ENCODE results near the gene MTUS2.

The MTUS2 gene

DNA sequence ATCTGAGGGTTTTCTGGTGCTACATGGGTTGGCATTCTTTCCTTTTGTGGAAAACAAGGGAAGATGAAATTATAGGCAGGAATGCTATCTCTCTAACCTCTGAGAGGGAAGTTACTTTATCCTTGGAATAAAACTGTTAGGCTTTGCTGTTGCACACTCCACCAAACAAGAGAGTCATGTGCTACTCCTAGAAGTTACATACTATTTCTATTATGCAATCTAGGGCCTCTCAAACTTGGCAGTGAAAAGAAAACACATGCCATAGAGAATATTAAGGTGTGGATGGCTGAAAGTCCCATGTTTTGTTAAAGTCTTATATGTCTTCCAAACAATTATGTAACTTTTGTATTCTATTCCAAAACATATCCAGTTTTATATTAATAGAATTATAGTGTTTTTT is 407.4 kb downstream of the MTUS2 start:
- DNase-seq (ENCODE audit: low read depth, low spot score): no peak

DNA sequence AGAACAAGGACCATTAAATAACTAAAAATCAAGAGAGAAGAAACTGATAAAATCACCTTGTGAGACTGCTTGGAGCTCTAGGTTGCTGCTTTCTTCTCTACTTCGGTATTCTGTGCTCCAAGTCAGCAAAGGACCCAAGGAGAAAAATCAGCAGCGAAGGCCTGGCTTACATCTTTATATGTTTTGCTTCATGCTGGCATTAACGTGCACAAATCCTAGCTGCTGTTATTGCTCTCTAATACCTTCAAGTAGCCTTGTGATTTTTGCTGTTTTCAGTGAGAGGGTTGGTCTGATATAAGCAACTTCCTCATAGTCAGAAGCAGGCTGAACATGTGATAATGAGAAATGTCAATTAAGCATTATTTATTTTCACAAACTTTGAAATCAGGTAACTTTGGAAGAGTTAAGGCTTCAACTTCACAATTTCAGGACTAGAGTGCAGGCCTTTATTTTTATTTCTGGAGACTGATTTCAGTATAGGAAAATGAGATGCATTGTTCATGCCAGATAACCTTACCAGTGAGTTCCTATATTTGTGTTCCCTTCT is 410.2 kb downstream of the MTUS2 start:
- no peak for DNase-seq (ENCODE audit: low read depth, low spot score)

DNA sequence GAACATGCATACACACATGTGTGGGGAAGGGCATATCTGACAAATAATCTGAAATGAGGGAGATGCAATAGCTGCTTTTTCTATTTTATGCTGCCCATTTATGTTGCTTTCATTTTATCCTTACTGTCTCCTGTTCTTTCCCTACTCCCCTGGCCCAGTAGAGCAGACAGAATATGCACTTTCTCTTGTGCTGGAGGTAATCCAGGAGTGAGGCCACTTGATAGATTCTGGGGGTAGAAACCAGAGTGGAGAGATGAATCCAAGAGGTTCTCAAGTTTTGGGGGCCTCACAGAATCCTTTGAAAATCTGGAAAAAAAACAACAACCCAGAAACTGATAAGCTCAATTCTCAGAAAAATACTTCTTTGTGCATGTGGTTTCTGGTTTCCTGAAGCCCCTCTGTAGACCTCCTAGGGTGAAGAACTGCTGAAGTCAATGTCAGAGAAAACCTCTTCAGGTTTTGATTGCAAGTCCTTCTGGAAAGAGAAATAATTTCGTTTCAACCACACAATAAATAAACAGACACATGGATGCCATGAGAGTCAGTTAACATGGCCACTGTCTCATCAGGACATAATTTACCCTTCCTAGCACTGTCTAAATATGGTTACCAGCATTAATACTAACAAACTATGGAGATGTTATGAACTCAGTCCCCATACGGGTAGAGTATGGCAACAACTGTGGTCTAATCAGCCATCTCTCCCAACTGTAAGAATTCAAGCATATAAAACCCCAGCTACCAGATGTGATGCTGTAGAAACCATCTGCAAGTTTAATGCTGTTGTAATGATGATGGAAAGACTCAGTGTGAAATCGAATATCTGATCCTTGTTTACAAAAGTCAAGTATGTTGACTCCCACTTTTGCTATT is 419.8 kb downstream of the MTUS2 start:
- no peak for DNase-seq (ENCODE audit: low read depth, low spot score)

DNA sequence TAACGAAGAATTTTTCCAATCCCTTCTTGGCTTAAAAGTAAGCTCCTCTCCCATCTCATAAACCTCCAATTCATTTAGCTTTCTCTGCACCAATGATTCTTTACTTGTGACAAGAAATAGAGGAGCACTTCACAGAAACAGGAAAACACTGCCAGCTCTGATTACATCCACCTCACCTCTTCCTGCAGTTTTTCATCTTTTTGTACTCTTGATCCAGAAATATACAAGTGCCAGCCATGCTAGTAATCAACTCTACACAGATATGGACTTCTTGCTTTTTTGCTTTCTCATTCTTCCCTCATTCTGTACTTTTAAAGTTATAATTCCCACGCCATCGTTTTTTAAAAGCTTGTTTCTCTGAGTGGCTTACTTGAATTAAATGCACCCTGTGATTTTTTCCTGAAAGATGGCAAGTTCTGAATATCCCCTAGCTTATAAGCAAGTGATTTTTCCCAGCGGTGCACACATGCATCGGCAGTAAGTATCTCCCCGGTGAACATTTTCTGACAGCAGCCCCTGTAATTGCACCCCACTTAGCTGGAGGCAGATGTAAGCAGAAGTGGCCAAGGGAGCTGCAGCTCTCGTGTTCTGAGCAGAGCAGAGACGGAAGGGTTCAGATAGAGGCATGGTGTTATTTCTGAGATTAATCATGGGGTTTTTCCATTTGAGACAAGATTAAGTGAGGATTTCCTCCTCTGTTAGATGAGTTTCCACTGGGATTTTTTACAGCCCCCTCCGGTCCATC is 434.7 kb downstream of the MTUS2 start:
- DNase-seq (ENCODE audit: low read depth, low spot score): no peak

DNA sequence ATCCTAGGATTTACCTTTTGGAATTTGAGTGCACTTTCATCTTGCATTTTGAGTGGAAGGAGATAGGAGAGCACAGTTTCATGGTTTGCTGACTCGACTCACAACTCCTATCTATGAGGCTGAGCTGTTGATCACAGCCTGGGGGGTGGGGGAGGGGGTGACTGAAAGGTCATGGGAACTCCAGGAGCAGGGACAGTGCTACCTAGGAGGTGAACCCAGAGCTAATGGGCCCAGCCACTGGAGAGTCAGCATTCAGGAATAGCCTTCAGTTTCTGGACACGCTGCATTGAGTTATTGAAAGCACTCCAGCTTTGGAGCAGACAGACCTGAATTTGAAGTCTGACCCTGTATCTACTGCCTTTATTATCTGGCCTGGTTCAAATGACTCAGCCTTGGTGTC is 435.4 kb downstream of the MTUS2 start:
- DNase-seq (ENCODE audit: low read depth, low spot score): no peak

DNA sequence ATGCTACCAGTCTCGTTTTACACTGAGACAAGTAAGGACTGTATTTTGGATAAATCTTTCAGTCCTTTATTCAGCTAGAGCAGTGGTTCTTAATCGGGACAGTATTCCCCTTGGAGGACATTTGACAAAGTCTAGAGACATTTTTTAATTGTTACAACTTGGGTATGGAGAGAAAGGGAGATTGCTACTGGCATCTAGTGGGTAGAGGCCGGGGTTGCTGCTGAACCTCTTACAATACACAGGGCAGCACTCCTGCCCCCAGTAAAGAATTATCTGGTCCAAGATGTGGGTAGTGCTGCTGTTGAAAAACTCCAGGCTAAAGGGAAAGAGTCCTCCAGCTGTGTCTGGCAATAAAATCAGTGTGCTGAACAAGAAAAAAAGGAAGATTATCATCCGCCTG is 440.5 kb downstream of the MTUS2 start:
- no peak for DNase-seq (ENCODE audit: low read depth, low spot score)

DNA sequence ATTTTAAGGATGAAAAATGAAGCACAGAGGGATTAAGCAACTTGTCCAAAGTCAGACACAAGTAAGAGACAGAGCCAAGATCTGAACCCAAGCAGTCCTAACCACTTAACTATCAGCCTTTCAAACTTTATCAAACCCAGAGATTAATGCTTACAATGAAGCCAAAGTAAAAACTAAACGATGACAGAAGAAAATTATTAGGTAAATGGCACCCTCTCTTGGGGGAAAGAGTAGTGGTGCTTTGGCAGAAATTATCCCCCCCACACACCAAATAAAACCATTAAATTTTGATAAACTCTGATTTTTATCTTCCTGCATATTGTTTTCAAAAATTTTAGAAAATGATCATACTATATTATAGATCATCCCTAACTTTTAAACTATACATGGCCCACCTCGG is 446.1 kb downstream of the MTUS2 start:
- no peak for DNase-seq (ENCODE audit: low read depth, low spot score)

DNA sequence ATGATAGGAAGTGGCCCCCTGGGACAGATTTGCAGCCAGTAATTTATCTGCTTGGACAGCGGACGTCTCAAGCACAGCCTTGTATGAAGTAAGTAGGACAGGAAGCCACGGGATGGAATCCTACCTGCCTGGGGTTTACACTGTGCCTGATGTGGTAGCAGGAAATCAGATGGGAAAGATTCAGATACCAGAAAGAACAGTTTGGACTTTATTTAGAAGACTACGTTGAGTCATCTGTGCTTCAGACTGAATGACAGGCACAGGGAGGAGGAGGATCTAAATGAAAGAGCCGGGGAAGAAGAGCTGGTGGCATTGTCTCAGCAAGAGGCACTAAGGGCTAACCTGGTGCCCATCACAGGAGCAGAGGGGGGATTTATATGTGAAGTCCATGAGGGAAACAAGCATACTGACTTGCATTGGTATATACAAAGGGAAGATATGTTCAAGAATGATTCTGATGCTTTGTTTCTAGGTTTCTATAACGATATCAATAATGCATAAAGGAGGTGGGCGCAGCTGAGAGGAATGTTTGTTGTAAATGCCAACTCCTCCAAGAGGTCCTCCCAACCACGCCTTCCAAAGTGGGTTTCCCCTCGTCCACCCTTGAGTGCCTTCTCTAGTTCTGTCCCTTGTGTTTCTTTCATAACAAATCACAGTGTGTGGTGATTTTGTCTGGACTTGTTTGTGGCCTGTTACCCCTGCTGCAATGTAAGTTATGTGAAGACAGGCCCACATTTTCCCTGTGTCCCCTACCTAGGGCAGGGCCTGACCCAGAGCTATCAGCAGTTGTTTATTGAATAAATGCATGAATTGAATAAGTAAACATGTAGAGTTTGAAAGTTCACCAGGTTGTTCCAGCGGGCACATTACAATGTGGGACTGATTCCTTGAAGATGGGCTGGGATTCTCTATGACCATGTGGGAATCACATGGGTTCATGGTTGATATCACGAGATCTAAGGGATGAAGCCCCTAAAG is 446.9 kb downstream of the MTUS2 start:
- DNase-seq (ENCODE audit: low read depth, low spot score): no peak

DNA sequence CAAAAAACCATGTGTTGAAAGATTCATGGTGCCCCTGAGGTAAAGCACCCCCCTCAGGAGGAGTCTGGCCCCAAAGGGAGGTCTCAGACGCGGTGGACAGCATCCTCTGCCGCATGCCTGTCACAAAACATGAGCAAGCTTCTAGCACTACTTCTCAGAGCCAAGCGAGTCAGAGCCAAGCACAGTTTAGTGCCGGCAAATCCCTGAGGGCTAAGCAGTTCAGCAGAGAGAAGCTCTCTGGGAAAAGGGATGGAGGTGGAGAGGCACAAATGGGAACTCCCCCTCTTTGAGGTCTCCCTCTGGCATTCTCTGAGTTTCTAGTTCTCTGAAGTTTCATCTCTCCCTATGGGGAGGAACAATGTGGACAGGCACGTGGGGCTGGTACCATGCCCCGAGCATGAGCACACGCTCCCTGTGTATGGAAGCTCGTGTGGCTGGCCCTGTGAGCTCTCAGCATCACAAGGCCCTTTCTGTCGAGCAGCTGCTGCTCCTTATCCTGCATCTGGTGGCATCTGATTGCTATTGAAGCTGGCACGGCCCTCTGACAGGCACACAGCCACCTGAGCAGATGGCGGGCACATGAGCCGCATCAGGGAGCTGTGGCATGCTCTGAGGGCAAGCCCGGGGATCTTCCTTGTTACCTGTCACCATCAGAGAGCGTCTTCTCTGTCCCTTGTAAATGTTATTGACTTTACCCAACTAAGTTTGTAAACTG is 450.3 kb downstream of the MTUS2 start:
- no peak for DNase-seq (ENCODE audit: low read depth, low spot score)

DNA sequence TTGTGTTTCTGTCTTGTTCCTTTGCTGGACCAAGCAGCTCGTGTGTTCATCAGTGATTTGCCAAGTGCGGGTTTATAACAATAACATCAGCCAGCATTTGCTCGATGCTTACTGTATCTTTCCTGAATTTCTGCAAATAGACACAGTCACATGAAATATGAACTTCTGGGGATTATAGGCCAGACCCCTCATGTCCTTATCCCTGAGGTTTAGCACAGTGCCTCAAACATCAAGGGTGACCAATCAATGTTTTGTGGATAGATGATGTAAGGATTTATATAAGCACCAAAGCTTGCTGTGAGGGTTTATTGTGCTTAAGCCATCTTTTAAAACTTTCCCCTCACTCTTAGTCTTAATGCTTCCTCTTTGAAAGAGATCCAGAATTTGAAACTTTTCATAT is 451.5 kb downstream of the MTUS2 start:
- DNase-seq (ENCODE audit: low read depth, low spot score): no peak

DNA sequence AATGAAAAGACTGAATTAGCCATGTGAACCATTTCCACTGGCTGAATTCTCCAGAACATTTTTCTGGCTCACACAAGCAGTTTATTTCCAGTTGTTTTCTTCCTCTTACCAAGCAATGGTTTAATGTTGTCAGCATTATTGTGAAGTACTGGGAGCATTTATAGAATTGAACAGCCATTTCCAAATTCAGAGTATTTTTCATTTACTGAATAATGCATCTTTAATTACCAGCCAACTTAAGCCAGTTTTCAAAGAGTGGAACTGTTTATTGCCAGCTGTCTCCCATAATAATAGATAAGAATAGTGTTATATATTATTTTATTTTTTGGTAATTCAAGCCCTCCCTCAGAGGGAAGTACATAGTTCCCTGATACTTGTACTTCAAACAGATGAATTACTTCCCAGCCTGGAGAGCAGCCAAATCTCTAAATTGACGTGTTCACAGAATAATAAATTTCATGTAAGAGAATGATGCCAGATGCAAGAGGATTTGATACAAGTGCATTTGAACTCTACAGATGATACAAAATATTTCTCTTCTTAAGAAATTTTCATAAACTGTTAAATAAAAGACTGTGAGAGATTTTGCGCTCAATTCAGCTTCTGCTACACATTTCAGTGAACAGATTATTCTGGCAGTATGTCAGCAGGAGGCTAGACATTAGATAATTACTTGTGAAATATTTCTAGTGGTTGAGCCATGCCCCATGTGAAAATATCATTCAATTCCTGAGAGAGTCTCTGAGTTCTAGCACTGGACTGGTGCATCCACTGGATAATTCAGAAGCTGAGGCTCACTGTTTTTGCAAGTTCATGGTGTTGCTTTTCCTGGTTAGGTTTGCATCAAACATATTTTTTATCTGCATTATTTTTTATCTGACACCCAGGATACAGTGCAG is 459.5 kb downstream of the MTUS2 start:
- DNase-seq (ENCODE audit: low read depth, low spot score): no peak

DNA sequence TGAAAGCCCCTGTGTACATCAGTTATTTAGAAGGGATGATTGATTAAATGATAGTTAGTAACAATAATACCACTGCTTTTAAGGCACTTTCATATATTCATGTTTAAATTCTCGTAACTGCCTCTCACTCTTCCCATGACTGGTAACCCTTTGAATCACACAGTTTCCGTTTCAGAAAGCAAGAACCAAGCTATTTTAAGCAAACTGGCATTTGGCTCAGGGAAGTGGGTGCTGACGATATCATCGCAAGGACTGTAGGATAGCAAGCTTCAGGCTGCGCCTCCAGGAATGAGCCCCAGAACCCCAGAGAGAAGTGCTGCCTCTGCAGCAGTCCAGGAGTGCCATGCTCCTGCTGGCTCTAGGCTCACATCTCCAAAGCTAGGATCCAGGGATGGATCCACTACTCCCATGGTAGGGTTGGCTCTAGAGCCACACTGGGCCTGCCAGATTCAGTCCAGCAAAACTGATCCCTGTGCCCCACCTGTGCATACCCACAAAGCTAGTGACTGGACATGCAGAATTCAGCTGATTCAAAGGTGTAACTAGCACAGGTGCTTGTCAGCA is 461.9 kb downstream of the MTUS2 start:
- DNase-seq (ENCODE audit: low read depth, low spot score): no peak

DNA sequence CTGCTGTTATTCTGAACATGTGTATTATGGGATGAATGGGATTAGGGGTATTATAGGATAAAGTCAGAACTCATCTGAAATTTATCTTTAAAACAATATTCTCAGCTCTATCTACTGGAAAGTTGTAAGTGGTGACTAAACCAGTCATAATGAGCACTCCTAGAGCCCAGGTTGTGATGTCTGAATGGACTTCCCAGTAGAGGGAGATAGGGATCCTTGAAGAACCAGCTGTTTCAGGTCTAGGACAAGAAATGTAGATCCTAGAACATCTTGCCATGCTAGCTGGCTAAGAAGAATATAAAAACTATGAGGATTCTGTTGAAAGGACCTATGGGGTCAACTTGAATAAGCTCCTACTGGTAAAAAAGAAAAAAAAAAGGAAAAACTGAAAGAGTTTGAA is 464.6 kb downstream of the MTUS2 start:
- DNase-seq (ENCODE audit: low read depth, low spot score): no peak

DNA sequence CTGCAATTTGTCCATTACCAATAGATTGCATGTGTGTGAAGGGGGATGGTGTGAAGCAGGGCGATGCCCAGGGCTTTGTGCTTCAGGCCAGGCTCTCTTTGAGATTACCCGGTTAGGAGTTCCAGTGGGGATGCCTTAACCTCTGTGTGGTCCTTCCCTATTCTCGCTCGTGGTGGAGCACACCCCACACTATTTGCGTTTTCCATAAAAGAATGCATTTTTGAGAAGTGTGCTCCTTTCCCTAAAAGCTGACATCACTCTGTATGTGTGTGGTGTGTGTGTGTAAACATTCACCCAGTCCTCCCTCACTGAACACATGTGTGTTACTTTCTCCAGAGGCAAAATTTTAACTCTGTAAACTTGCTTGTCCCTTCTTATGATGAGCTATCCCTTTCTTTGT is 467.1 kb downstream of the MTUS2 start:
- DNase-seq (ENCODE audit: low read depth, low spot score): no peak

DNA sequence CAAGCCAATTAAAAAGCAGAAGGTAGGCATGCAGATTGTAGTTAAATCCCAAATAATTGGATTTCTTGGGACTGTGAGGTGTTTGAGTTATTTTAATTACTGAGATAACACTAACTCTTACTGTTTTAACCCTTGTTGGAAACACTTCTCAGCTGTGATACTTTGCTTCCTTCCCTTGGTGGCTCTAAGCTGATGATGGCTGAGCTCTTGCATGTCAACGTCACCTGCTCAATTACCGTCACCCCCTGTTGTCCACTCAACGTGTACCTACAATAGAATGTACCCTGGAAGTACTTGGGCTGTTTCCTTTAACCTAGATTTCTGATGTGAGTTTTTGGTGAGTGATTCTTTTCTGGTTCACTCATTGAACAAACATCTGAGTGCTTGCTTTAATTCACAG is 471.9 kb downstream of the MTUS2 start:
- no peak for DNase-seq (ENCODE audit: low read depth, low spot score)

DNA sequence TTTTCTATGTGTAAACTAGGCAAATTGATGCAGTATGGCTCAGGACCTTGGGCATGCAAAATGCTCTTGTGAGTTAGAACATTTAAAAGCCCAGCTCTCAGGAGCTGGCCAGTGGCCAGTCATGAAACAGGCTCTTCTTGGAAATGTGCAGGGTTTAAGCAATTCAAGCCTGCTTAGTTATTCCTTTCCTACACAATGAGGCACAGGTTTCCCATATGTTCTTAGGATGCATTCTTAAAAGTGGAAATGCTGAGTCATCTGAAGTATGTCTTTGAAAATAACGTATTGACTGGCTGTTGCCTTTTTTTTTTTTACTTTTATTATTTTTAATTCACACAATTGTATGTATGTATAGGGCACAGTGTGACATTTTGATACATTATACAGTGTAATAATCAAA is 474.7 kb downstream of the MTUS2 start:
- no peak for DNase-seq (ENCODE audit: low read depth, low spot score)

DNA sequence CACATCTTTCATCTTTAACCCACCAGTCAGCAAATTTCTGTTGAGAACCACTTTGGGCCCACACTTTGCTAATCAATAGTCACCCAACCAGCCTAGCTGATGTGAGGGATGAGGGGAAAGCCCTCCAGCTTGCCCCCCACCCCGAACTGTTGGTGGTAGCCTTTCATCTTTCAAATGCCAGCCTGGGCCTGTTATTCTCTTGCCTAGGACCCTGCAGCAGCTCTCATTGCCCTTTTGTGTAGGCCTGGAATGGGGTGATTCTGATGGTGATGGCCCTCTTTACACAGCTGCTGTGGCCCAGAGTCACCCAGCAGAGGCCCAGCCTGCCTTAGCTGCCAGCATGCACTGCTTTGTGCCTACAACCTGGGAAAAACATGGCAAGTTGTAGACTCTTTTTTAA is 480.9 kb downstream of the MTUS2 start:
- no peak for DNase-seq (ENCODE audit: low read depth, low spot score)

DNA sequence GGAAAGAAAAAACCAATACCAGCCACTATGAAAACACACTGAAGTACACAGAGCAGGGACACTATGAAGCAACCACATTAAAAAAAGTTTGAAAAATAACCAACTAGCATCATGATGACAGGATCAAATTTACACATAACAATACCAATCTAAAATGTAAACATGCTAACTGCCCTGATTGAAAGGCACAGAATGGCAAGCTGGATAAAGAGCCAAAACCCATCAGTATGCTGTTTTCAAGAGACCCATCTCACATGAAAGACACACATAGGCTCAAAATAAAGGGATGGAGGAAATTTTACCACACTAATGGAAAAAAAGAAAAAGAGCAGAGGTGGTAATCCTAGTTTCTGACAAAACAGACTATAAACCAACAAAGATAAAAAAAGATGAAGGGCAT is 484.0 kb downstream of the MTUS2 start:
- DNase-seq (ENCODE audit: low read depth, low spot score): no peak

DNA sequence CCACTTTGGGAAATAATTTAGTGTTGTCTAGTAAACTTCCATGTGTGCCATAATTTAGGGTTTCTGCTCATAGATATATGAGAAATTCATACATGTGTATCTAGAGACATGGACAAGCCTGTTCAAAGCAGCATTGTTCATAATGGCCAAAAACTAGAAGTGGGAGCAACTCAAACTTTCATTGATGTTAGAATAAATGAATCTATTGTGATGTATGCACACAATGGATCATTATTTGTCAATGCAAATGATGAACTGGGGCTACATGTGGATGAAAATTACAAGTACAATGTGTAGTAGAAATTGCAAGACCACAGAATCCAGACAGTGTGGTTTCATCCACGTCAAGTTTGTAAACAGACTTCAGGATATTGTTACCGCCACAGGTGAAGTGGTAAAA is 490.7 kb downstream of the MTUS2 start:
- DNase-seq (ENCODE audit: low read depth, low spot score): no peak

DNA sequence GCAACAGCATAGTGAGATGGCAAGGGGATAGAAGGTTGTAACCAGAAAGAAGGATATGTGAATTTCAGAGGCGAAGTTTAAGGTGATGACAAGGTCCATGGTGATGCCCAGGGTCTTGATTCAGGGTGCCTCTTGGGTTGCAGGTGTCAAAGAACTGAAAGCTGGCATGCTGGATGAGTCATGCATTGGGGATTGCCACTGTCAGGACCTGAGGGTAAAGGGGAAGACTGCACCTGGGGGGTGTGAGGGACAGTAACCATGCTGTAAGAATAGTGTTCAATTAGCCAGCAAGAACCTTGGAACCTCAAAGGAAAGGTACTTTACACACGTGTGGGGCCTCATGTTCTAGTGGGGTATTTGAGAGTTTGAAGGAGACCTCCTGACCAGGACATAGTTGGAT is 495.7 kb downstream of the MTUS2 start:
- DNase-seq (ENCODE audit: low read depth, low spot score): no peak
